GM18499 (cell line): ENCODE measurements around the gene PITPNM1.
"Not testable (repeated sequence)": the region's sequence is repeated elsewhere in the genome, so short reads cannot be mapped to it uniquely, and the experiment has no call there.

Source experiments
- ATAC-seq: cut with Tn5 transposase; IDR thresholded peaks from one replicate; pipeline ENCODE4 v1.9.1; 2021; ENCODE audit warnings: moderate number of reproducible peaks; ENCODE audit not compliant: insufficient read depth, unreplicated experiment

Gene PITPNM1

GRCh38 chr11:67523556-67524479 is 18.7 kb upstream of the PITPNM1 start:
- no peak for ATAC-seq

- ATAC-seq = no peak
Measured at GRCh38 chr11:67522844-67523555, 17.8 kb upstream of the PITPNM1 start, which contains the start of gene CABP2. Gene CABP2, minus strand, starts transcription at chr11:67523446. Its CDS starts 120 bp downstream, at chr11:67523326.

- no peak for ATAC-seq
Measured at GRCh38 chr11:67522338-67522737, 17.2 kb upstream of the PITPNM1 start.

GRCh38 chr11:67521924-67522323 is 16.8 kb upstream of the PITPNM1 start:
- no peak for ATAC-seq

- no peak for ATAC-seq
Measured at GRCh38 chr11:67520856-67521824, 16.0 kb upstream of the PITPNM1 start.

- no peak for ATAC-seq
Measured at GRCh38 chr11:67519726-67520125, 14.6 kb upstream of the PITPNM1 start.

- no peak for ATAC-seq
Measured at GRCh38 chr11:67517784-67518552, 12.8 kb upstream of the PITPNM1 start.

GRCh38 chr11:67516806-67517205 is 11.6 kb upstream of the PITPNM1 start:
- ATAC-seq = no peak

GRCh38 chr11:67514116-67514515 is 9.0 kb upstream of the PITPNM1 start:
- no peak for ATAC-seq

- not testable (repeated sequence) for ATAC-seq
Measured at GRCh38 chr11:67511558-67511957, 6.4 kb upstream of the PITPNM1 start.

GRCh38 chr11:67510023-67510345 is 4.8 kb upstream of the PITPNM1 start:
- no peak for ATAC-seq

- peak; percentile 32 for ATAC-seq
Measured at GRCh38 chr11:67508486-67509121, 3.4 kb upstream of the PITPNM1 start.

GRCh38 chr11:67507864-67508485 is 2.8 kb upstream of the PITPNM1 start, which contains the start of gene CDK2AP2:
Gene CDK2AP2, minus strand, starts transcription at chr11:67508162. Its CDS starts 80 bp downstream, at chr11:67508082.
- peak; percentile 63 for ATAC-seq

- ATAC-seq = no peak
Measured at GRCh38 chr11:67507242-67507863, 2.2 kb upstream of the PITPNM1 start.

GRCh38 chr11:67506426-67507051 is 1.4 kb upstream of the PITPNM1 start:
- no peak for ATAC-seq

- ATAC-seq = no peak
Measured at GRCh38 chr11:67505605-67506396, 638 bp upstream of the PITPNM1 start.
